Lower leg skin (tissue), 3 donors: ENCODE results near the gene TRAPPC5.

ENCODE experiments used
- POLR2A ChIP-seq, 2 donors: fragments of 450-650 bp; IDR thresholded peaks; one replicate each; pipeline ENCODE4 v1.6.1; 2016 to 2017; ENCODE audit warnings: antibody characterized with exemption in 2 of 2, mild to moderate bottlenecking in 1 of 2, moderate library complexity in 1 of 2
- TF ChIP-seq, protein P1 (sequence below), 3 donors: fragments of 450-650 bp; IDR thresholded peaks; one replicate each; pipeline ENCODE4 v1.5.1; 2016; ENCODE audit warnings: antibody characterized with exemption in 3 of 3, mild to moderate bottlenecking in 3 of 3, moderate library complexity in 2 of 3

DNA sequence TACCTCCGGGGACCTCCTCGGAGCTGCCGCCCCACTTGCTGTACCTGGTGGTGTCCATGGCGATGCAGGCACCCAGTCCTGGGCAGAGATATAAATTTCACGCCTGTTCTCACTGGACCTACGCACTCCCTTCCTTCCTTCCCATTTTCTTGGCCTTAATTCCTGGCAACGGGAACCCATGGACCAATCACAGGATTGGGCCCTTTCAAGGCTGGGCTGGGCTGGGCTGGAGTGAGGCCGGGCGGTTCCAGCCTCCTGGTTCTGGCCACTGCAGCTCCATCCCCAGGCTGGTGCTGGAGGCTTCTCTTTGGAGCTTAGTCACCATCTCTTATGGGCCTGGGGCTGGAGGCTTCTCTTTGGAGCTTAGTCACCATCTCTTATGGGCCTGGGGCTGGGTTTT, 51.4 kb downstream of the TRAPPC5 start, which contains the start of gene CLEC4G:
- TF ChIP-seq, protein P1, sequence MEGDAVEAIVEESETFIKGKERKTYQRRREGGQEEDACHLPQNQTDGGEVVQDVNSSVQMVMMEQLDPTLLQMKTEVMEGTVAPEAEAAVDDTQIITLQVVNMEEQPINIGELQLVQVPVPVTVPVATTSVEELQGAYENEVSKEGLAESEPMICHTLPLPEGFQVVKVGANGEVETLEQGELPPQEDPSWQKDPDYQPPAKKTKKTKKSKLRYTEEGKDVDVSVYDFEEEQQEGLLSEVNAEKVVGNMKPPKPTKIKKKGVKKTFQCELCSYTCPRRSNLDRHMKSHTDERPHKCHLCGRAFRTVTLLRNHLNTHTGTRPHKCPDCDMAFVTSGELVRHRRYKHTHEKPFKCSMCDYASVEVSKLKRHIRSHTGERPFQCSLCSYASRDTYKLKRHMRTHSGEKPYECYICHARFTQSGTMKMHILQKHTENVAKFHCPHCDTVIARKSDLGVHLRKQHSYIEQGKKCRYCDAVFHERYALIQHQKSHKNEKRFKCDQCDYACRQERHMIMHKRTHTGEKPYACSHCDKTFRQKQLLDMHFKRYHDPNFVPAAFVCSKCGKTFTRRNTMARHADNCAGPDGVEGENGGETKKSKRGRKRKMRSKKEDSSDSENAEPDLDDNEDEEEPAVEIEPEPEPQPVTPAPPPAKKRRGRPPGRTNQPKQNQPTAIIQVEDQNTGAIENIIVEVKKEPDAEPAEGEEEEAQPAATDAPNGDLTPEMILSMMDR (IDR thresholded peaks at IDR 0.05) = no peak
- no peak for TF ChIP-seq POLR2A (IDR thresholded peaks at IDR 0.05)
